Tibial artery (tissue), 4 donors: Measurements from ENCODE around the gene HOXB3.

Source experiments
- DNase-seq, 2 donors: peaks; one replicate each; pipeline ENCODE4 v3.0.0-alpha.2; 2019
- H3K27ac ChIP-seq, 2 donors: fragments of 200-600 bp; sonication (generic) in 1 of 2; 1 replicate in 1 of 2; 2 replicates in 1 of 2; pipeline ENCODE4 v1.5.1; 2018 to 2019; ENCODE audit warnings: mild to moderate bottlenecking in 1 of 2
- H3K27me3 ChIP-seq, 2 donors: fragments of 200-600 bp; sonication (generic) in 1 of 2; one replicate each; pipeline versions ENCODE4 v1.5.1 to v1.6.0; 2016 to 2019
- H3K36me3 ChIP-seq, 3 donors: fragments of 200-600 bp; sonication (generic) in 2 of 3; one replicate each; pipeline ENCODE4 v1.5.1; 2016 to 2019; ENCODE audit warnings: mild to moderate bottlenecking in 2 of 3
- H3K4me1 ChIP-seq, 4 donors: fragments of 200-600 bp; sonication (generic) in 2 of 4; 1 replicate in 3 of 4; 2 replicates in 1 of 4; pipeline ENCODE4 v1.5.1; 2016 to 2019
- H3K4me3 ChIP-seq, 2 donors: fragments of 200-600 bp; sonication (generic) in 1 of 2; 1 replicate in 1 of 2; 2 replicates in 1 of 2; pipeline ENCODE4 v1.5.1; 2018 to 2019; ENCODE audit warnings: mild to moderate bottlenecking in 2 of 2
- H3K9me3 ChIP-seq, 3 donors: fragments of 200-600 bp; sonication (generic) in 1 of 3; one replicate each; pipeline ENCODE4 v1.5.1; 2016 to 2019
- CTCF ChIP-seq, 2 experiments: fragments of 200-600 bp in 1 of 2; fragments of 450-650 bp in 1 of 2; IDR thresholded peaks; one replicate each; pipeline ENCODE4 v1.5.1; 2017 to 2019; ENCODE audit warnings: antibody characterized with exemption in 2 of 2, mild to moderate bottlenecking in 1 of 2, moderate library complexity in 1 of 2
- intact Hi-C: fragments of 100-400 bp; cut with DNase I; formaldehyde crosslinking; loops from one replicate; pipeline ENCODE4 v1.15.0; 2023; ENCODE audit warnings: low total_unique reads

The HOXB3 gene

GRCh38 chr17:48601539-48602425 is 11.7 kb upstream of the HOXB3 start:
- TF ChIP-seq CTCF (IDR thresholded peaks at IDR 0.05): no peak
- Histone ChIP-seq H3K4me1 (peaks cover 0 to 28% (median 18%) of the 10 kb centered on the region in 4 donors), H3K27ac (no peak overlapping the region), H3K4me3 (no peak overlapping the region), H3K36me3 (no peaks in the 10 kb centered on the region), H3K27me3 (peaks cover 0 to 100% of the 10 kb centered on the region in 2 donors), H3K9me3 (no peaks in the 10 kb centered on the region)
- no peak for DNase-seq
- intact Hi-C loops: no loop called here

- H3K36me3 ChIP-seq: no peaks in the 10 kb centered on the region
- H3K4me1 ChIP-seq: peaks cover 0 to 29% (median 19%) of the 10 kb centered on the region in 4 donors
- DNase-seq: no peak
- intact Hi-C loops: no loop called here
- H3K27me3 ChIP-seq: peaks cover 0 to 100% of the 10 kb centered on the region in 2 donors
- H3K4me3 ChIP-seq: no peak overlapping the region
- no peaks in the 10 kb centered on the region for H3K9me3 ChIP-seq
- H3K27ac ChIP-seq: no peak overlapping the region
- TF ChIP-seq CTCF (IDR thresholded peaks at IDR 0.05): no peak
Observed at GRCh38 chr17:48601207-48601538, 11.1 kb upstream of the HOXB3 start.

- Histone ChIP-seq H3K9me3 (no peaks in the 10 kb centered on the region), H3K27ac (no peak overlapping the region), H3K36me3 (no peaks in the 10 kb centered on the region), H3K4me3 (no peak overlapping the region), H3K4me1 (peaks cover 0 to 33% (median 19%) of the 10 kb centered on the region in 4 donors), H3K27me3 (peaks cover 0 to 100% of the 10 kb centered on the region in 2 donors)
- intact Hi-C loops: no loop called here
- no peak for TF ChIP-seq CTCF (IDR thresholded peaks at IDR 0.05)
- no peak for DNase-seq
Observed at GRCh38 chr17:48600244-48601098, 10.4 kb upstream of the HOXB3 start.

GRCh38 chr17:48599354-48599753 is 9.3 kb upstream of the HOXB3 start:
- H3K27ac ChIP-seq: no peak overlapping the region
- peaks cover 0 to 100% of the 10 kb centered on the region in 2 donors for H3K27me3 ChIP-seq
- no peak for DNase-seq
- TF ChIP-seq CTCF (IDR thresholded peaks at IDR 0.05): no peak
- intact Hi-C loops: no loop called here
- no peaks in the 10 kb centered on the region for H3K36me3 ChIP-seq
- H3K4me3 ChIP-seq: no peak overlapping the region
- no peaks in the 10 kb centered on the region for H3K9me3 ChIP-seq
- H3K4me1 ChIP-seq: peaks cover 0 to 33% (median 19%) of the 10 kb centered on the region in 4 donors

- TF ChIP-seq CTCF (IDR thresholded peaks at IDR 0.05): no peak
- H3K9me3 ChIP-seq: no peaks in the 10 kb centered on the region
- H3K27ac ChIP-seq: no peak overlapping the region
- no peak overlapping the region for H3K4me3 ChIP-seq
- no peak for DNase-seq
- H3K4me1 ChIP-seq: peaks cover 0 to 37% (median 21%) of the 10 kb centered on the region in 4 donors
- H3K27me3 ChIP-seq: peaks cover 0 to 99% of the 10 kb centered on the region in 2 donors
- no peaks in the 10 kb centered on the region for H3K36me3 ChIP-seq
- intact Hi-C loops: no loop called here
Observed at GRCh38 chr17:48598736-48599135, 8.7 kb upstream of the HOXB3 start.
